PC-3 (cell line): ENCODE data around the gene CERS5.

Source experiments
- CTCF ChIP-seq: fragments of 300-600 bp; sonication (generic); conservative IDR thresholded peaks from 2 replicates; pipeline ENCODE4 v1.5.1; 2017; ENCODE audit warnings: antibody characterized with exemption, low read depth, mild to moderate bottlenecking, low read length
- EZH2 ChIP-seq: fragments of 300-600 bp; sonication (generic); IDR thresholded peaks from one replicate; pipeline ENCODE4 v1.6.1; 2017; ENCODE audit warnings: antibody characterized with exemption, mild to moderate bottlenecking, low read length; ENCODE audit not compliant: unreplicated experiment
- EZH2phosphoT487 ChIP-seq: fragments of 300-600 bp; sonication (generic); IDR thresholded peaks from 2 replicates; pipeline ENCODE4 v1.6.1; 2018; ENCODE audit warnings: mild to moderate bottlenecking, antibody characterized with exemption, low read length, borderline replicate concordance

GRCh38 chr12:50212071-50212467 lies 44.9 kb upstream of the CERS5 start:
- TF ChIP-seq CTCF (no peak), EZH2phosphoT487 (no peak), EZH2 (no peak)
